ENCODE data around the gene HTR3D.

DNA sequence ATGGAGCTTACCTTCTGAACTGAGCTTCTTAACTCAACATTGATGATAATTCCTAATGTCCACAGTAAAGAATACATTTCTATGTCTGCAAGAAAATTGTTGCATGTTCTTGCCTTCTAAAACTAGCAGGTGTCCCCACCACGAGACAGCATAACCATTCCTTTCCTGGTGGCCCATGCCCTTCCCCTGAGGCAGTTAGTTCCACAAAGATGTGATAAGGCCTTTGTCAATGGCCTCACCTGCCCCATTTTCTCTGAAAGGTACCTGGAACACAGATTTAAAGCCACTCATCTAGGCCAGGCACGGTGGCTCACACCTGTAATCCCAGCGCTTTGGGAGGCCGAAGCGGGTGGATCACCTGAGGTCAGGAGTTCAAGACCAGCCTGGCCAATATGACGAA, 44.4 kb downstream of the HTR3D start:
- TF ChIP-seq POLR2A (IDR thresholded peaks at IDR 0.05; ENCODE audit: low read length) (no peak), GATA1 (IDR thresholded peaks at IDR 0.05; ENCODE audit: low read depth, low read length) (no peak)
